HCT116 (cell line): ENCODE results near the gene FSTL4. TPM values are rescaled to one million over a fixed set of nuclear protein-coding genes. Genes with fewer than 3 reads are reported as not detected.

ENCODE experiments used
- ATAC-seq: fragments of 200-7000 bp; cut with Tn5 transposase; 2 replicates; pipeline ENCODE4 v1.9.1; 2020; ENCODE audit warnings: mild to moderate bottlenecking, moderate library complexity
- BruUV-seq: library from RNA; stranded (reverse); fragments of 400-500 nt; replicated peaks from 2 replicates; lab custom pipeline; 2021; lab: Mats Ljungman, UMichigan
- CTCF ChIA-PET: fragments of 300-600 bp; sonication (Branson Sonifier 250); formaldehyde crosslinking; loops from one replicate; lab custom pipeline; 2021; ENCODE audit warnings: antibody characterized with exemption; lab: Charles Lee
- POLR2A ChIA-PET: fragments of 300-600, 350-600 bp; sonication (Branson Sonifier 250); formaldehyde crosslinking; loops from one replicate; lab custom pipeline; 2021; ENCODE audit warnings: antibody characterized with exemption; lab: Charles Lee
- RAD21 ChIA-PET, 2 experiments: fragments of 300-600 bp; sonication (Branson Sonifier 250); formaldehyde crosslinking; loops; one replicate each; lab custom pipeline; 2023; ENCODE audit warnings: low total read pairs in 2 of 2; ENCODE audit not compliant: uncharacterized antibody in 2 of 2, unreplicated experiment in 2 of 2, low non-redundant PET in 1 of 2; lab: Charles Lee
- DNase-seq: peaks from one replicate; pipeline ENCODE4 v3.0.0-alpha.2; 2010; ENCODE audit warnings: low read depth, low spot score
- H2AFZ ChIP-seq: fragments of 200-600 bp; shearing (Covaris generic), sonication (generic); 2 replicates; pipeline ENCODE4 v1.6.1; 2017; ENCODE audit warnings: low read depth, mixed run types, mixed read lengths, antibody characterized with exemption, low read length; ENCODE audit not compliant: poor library complexity, severe bottlenecking
- H3K27ac ChIP-seq: 2 replicates; pipeline ENCODE4 v1.5.1; 2012; ENCODE audit warnings: low read depth, low read length
- H3K27me3 ChIP-seq: fragments of 200-600 bp; sonication (generic); 2 replicates; pipeline ENCODE4 v1.6.1; 2016; ENCODE audit warnings: mixed run types, low read length, mixed read lengths; ENCODE audit not compliant: insufficient read depth
- H3K36me3 ChIP-seq, 2 experiments: fragments of 200-500 bp in 1 of 2; fragments of 200-600 bp in 1 of 2; sonication (Bioruptor generic) in 1 of 2; sonication (generic) in 1 of 2; 2 replicates each; pipeline versions ENCODE4 v1.5.1 to v1.6.1; 2014 to 2016; ENCODE audit warnings: low read length in 2 of 2, inconsistent platforms in 1 of 2, mixed read lengths in 1 of 2, mixed run types in 1 of 2; ENCODE audit not compliant: insufficient read depth in 2 of 2, control insufficient read depth in 1 of 2
- H3K4me1 ChIP-seq, 2 experiments: fragments of 200-600 bp in 1 of 2; sonication (generic) in 1 of 2; 2 replicates each; pipeline versions ENCODE4 v1.5.1 to v1.6.1; 2012 to 2017; ENCODE audit warnings: low read length in 2 of 2, inconsistent platforms in 1 of 2, mild to moderate bottlenecking in 1 of 2, mixed read lengths in 1 of 2, mixed run types in 1 of 2, moderate library complexity in 1 of 2; ENCODE audit not compliant: insufficient read depth in 2 of 2, control insufficient read depth in 1 of 2
- H3K4me2 ChIP-seq: fragments of 200-600 bp; sonication (generic); 2 replicates; pipeline ENCODE4 v1.6.1; 2017; ENCODE audit warnings: mixed run types, low read length, mixed read lengths
- H3K4me3 ChIP-seq, 2 experiments: fragments of 200-600 bp in 1 of 2; sonication (generic) in 1 of 2; replicated peaks in 1 of 2; 2 replicates each; pipeline ENCODE4 v1.5.1; 2011 to 2016; ENCODE audit warnings: low read length in 2 of 2, control low read depth in 1 of 2, low read depth in 1 of 2, mild to moderate bottlenecking in 1 of 2, mixed read lengths in 1 of 2, mixed run types in 1 of 2
- H3K79me2 ChIP-seq: fragments of 200-600 bp; sonication (generic); 2 replicates; pipeline ENCODE4 v1.6.1; 2017; ENCODE audit warnings: mild to moderate bottlenecking, mixed run types, low read length, moderate library complexity, mixed read lengths; ENCODE audit not compliant: insufficient read depth
- H3K9ac ChIP-seq: fragments of 200-600 bp; sonication (generic); 2 replicates; pipeline ENCODE4 v1.6.1; 2016; ENCODE audit warnings: low read length, mixed read lengths
- H3K9me2 ChIP-seq: fragments of 200-600 bp; sonication (generic), shearing (Covaris generic); 2 replicates; pipeline ENCODE4 v1.6.1; 2017; ENCODE audit warnings: mixed run types, mild to moderate bottlenecking, moderate library complexity; ENCODE audit not compliant: insufficient read depth
- H3K9me3 ChIP-seq, 2 experiments: fragments of 200-500 bp in 1 of 2; fragments of 200-600 bp in 1 of 2; sonication (Bioruptor generic) in 1 of 2; sonication (generic) in 1 of 2; 2 replicates each; pipeline ENCODE4 v1.6.1; 2014 to 2017; ENCODE audit warnings: low read length in 2 of 2, mixed read lengths in 2 of 2, inconsistent platforms in 1 of 2, low read depth in 1 of 2, mild to moderate bottlenecking in 1 of 2, mixed run types in 1 of 2, moderate library complexity in 1 of 2; ENCODE audit not compliant: control insufficient read depth in 1 of 2, insufficient read depth in 1 of 2
- H4K20me1 ChIP-seq: fragments of 200-600 bp; sonication (generic), shearing (Covaris generic); 2 replicates; pipeline ENCODE4 v1.6.1; 2017; ENCODE audit warnings: mixed run types, mild to moderate bottlenecking, moderate library complexity; ENCODE audit not compliant: insufficient read depth
- CBX3 ChIP-seq: IDR thresholded peaks from 2 replicates; pipeline ENCODE4 v1.6.1; 2012; ENCODE audit warnings: low read depth
- CEBPB ChIP-seq: IDR thresholded peaks from 2 replicates; pipeline ENCODE4 v1.6.1; 2012; ENCODE audit warnings: low read depth
- CTCF ChIP-seq, 3 experiments: fragments of 200-600 bp in 1 of 3; sonication (generic) in 1 of 3; IDR thresholded peaks in 2 of 3; conservative IDR thresholded peaks in 1 of 3; 2 replicates each; pipeline ENCODE4 v1.5.1; 2012 to 2017; ENCODE audit warnings: low read depth in 2 of 3, low read length in 2 of 3, antibody characterized with exemption in 1 of 3, borderline replicate concordance in 1 of 3, control low read depth in 1 of 3, mild to moderate bottlenecking in 1 of 3, mixed read lengths in 1 of 3, mixed run types in 1 of 3, moderate library complexity in 1 of 3; ENCODE audit not compliant: insufficient read depth in 1 of 3
- ELF1 ChIP-seq: IDR thresholded peaks from 2 replicates; pipeline ENCODE4 v1.6.1; 2012; ENCODE audit warnings: low read depth, borderline replicate concordance
- EZH2phosphoT487 ChIP-seq: fragments of 200-600 bp; IDR thresholded peaks from 2 replicates; pipeline ENCODE4 v1.6.1; 2018; ENCODE audit warnings: antibody characterized with exemption, borderline replicate concordance
- JUND ChIP-seq: IDR thresholded peaks from 2 replicates; pipeline ENCODE4 v1.6.1; 2012
- MAX ChIP-seq: IDR thresholded peaks from 2 replicates; pipeline ENCODE4 v1.6.1; 2012
- RAD21 ChIP-seq: IDR thresholded peaks from 2 replicates; pipeline ENCODE4 v1.6.1; 2012; ENCODE audit warnings: low read depth, mild to moderate bottlenecking
- SIN3A ChIP-seq: IDR thresholded peaks from 2 replicates; pipeline ENCODE4 v1.6.1; 2012; ENCODE audit warnings: low read depth
- TCF7L2 ChIP-seq: IDR thresholded peaks from 2 replicates; pipeline ENCODE4 v1.7.0; 2011; ENCODE audit warnings: borderline replicate concordance, inconsistent platforms; ENCODE audit not compliant: insufficient read depth, insufficient read length; ENCODE audit errors: extremely low read depth
- YY1 ChIP-seq: IDR thresholded peaks from 2 replicates; pipeline ENCODE4 v1.6.1; 2011; ENCODE audit warnings: low read length, low read depth, moderate library complexity, mild to moderate bottlenecking; ENCODE audit not compliant: insufficient replicate concordance; ENCODE audit errors: extremely low read depth
- ZNF274 ChIP-seq: fragments of 200-500 bp; sonication (Bioruptor generic); IDR thresholded peaks from 2 replicates; pipeline ENCODE4 v1.6.1; 2014; ENCODE audit warnings: mild to moderate bottlenecking, low read depth, low read length, inconsistent platforms
- intact Hi-C: fragments of 100-400 bp; cut with micrococcal nuclease; formaldehyde crosslinking; loops from 2 replicates; pipeline ENCODE4 v1.10.0; 2022
- total RNA-seq: library from RNA; stranded (reverse); gene quantifications from one replicate; pipeline ENCODE4 v1.2.1, GENCODE V29; 2021; ENCODE audit not compliant: unreplicated experiment
- TF ChIP-seq, protein P1 (sequence below): IDR thresholded peaks from 2 replicates; pipeline ENCODE4 v1.6.1; 2011; ENCODE audit warnings: mild to moderate bottlenecking, low read length, moderate library complexity; ENCODE audit not compliant: insufficient replicate concordance; ENCODE audit errors: extremely low read depth
- TF ChIP-seq, protein P2 (sequence below): IDR thresholded peaks from 2 replicates; pipeline ENCODE4 v1.6.1; 2012; ENCODE audit warnings: low read depth

FSTL4 gene
- total RNA-seq, 1 experiment from 2014 or later: 0.37 TPM

GRCh38 chr5:133658327-133658726 lies 46.0 kb upstream of the FSTL4 start:
- Histone ChIP-seq H3K9me3 (no peaks in the 10 kb centered on the region), H3K4me2 (no peak overlapping the region), H3K27ac (no peak overlapping the region), H3K79me2 (no peaks in the 10 kb centered on the region), H3K4me1 (peaks cover 0 to 6% of the 10 kb centered on the region in 2 experiments; a peak in 1 of 4 replicates), H3K36me3 (no peaks in the 10 kb centered on the region), H3K9me2 (no peaks in the 10 kb centered on the region), H3K9ac (no peak overlapping the region), H3K4me3 (no peak overlapping the region), H3K27me3 (peaks cover 55% of the 10 kb centered on the region), H4K20me1 (no peaks in the 10 kb centered on the region), H2AFZ (no peak overlapping the region)
- intact Hi-C loops: no loop called here
- CTCF ChIA-PET: no interaction called here
- ATAC-seq (no peak), DNase-seq (no peak)
- RAD21 ChIA-PET: no interaction called here
- POLR2A ChIA-PET: no interaction called here
- TF ChIP-seq CTCF (IDR thresholded peaks at IDR 0.05 in 2 of 3, conservative IDR thresholded peaks at IDR 0.05 in 1 of 3; ENCODE audit: borderline replicate concordance in 1 of 3, insufficient read depth in 1 of 3, low read depth in 2 of 3, low read length in 2 of 3): no peak
- no peak for TF ChIP-seq MAX
- TF ChIP-seq TCF7L2: no peak
- TF ChIP-seq, protein P1, sequence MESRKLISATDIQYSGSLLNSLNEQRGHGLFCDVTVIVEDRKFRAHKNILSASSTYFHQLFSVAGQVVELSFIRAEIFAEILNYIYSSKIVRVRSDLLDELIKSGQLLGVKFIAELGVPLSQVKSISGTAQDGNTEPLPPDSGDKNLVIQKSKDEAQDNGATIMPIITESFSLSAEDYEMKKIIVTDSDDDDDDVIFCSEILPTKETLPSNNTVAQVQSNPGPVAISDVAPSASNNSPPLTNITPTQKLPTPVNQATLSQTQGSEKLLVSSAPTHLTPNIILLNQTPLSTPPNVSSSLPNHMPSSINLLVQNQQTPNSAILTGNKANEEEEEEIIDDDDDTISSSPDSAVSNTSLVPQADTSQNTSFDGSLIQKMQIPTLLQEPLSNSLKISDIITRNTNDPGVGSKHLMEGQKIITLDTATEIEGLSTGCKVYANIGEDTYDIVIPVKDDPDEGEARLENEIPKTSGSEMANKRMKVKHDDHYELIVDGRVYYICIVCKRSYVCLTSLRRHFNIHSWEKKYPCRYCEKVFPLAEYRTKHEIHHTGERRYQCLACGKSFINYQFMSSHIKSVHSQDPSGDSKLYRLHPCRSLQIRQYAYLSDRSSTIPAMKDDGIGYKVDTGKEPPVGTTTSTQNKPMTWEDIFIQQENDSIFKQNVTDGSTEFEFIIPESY: no peak
- no peak for TF ChIP-seq CEBPB
- TF ChIP-seq SIN3A: no peak
- TF ChIP-seq EZH2phosphoT487: no peak
- TF ChIP-seq ZNF274: no peak
- no peak for TF ChIP-seq CBX3
- no peak for TF ChIP-seq YY1
- no peak for TF ChIP-seq RAD21
- TF ChIP-seq, protein P2, sequence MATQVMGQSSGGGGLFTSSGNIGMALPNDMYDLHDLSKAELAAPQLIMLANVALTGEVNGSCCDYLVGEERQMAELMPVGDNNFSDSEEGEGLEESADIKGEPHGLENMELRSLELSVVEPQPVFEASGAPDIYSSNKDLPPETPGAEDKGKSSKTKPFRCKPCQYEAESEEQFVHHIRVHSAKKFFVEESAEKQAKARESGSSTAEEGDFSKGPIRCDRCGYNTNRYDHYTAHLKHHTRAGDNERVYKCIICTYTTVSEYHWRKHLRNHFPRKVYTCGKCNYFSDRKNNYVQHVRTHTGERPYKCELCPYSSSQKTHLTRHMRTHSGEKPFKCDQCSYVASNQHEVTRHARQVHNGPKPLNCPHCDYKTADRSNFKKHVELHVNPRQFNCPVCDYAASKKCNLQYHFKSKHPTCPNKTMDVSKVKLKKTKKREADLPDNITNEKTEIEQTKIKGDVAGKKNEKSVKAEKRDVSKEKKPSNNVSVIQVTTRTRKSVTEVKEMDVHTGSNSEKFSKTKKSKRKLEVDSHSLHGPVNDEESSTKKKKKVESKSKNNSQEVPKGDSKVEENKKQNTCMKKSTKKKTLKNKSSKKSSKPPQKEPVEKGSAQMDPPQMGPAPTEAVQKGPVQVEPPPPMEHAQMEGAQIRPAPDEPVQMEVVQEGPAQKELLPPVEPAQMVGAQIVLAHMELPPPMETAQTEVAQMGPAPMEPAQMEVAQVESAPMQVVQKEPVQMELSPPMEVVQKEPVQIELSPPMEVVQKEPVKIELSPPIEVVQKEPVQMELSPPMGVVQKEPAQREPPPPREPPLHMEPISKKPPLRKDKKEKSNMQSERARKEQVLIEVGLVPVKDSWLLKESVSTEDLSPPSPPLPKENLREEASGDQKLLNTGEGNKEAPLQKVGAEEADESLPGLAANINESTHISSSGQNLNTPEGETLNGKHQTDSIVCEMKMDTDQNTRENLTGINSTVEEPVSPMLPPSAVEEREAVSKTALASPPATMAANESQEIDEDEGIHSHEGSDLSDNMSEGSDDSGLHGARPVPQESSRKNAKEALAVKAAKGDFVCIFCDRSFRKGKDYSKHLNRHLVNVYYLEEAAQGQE: no peak
- no peak for TF ChIP-seq JUND
- TF ChIP-seq ELF1: no peak
- BruUV-seq: no TSS peak
